NCI-H2171 treated with DMSO at 0.1 percent for 48 hours (cell line): ENCODE data around the gene LAMC3.

Experiments used
- DNase-seq: peaks from one replicate; lab custom pipeline; 2025; lab: John Stamatoyannopoulos, UW

Gene LAMC3

DNA sequence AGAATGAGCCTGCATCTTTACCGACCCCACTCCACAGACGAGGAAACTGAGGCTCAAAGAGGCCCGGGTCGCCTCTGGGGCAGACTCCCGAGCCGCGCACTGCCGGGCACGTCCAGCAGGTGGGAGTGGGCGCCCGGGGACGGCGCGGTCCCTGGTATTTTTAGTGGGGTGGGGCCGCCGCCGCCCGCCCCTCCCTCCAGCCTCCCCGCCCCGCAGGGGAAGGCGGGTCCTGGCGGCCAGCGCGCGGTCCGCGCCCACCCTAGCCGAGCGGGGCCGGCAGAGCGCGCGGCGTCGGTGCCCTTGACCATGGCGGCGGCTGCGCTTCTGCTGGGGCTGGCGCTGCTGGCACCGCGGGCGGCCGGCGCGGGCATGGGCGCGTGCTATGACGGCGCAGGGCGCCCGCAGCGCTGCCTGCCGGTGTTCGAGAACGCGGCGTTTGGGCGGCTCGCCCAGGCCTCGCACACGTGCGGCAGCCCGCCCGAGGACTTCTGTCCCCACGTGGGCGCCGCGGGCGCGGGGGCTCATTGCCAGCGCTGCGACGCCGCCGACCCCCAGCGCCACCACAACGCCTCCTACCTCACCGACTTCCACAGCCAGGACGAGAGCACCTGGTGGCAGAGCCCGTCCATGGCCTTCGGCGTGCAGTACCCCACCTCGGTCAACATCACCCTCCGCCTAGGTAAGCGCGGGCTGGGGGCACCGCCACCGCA lies at the start of gene LAMC3:
Gene LAMC3 (plus strand): TSS at position 266 of the 710 bp plus-strand sequence. CDS start 41 bp downstream, at position 307.
- DNase-seq, result peak; percentile 34

DNA sequence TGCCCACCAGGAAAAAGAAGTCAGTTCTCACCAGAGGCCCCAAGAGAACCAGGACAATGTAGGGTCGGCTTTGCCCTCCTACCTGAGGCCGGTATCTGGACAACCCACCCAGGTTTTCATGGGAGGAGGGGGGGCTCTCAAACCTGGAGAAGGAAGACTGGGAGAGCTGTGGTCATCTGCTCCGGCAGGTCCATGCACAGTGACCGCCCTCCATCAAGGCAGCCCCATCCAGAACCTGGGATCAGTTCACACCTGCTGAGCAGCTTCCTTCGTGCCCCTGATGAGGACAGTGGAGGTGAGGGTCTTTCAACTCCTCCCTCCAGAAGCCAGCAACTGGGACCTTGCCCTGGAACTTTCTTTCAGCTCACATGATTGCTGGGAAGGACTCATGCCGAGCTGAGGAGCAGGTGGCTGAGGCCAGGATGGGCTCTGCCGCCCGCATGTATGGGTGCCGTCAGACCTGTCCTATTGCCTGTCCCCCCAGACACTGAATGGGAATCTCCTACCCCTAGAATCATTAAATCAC lies 49.1 kb upstream of the LAMC3 start:
- no peak for DNase-seq

DNA sequence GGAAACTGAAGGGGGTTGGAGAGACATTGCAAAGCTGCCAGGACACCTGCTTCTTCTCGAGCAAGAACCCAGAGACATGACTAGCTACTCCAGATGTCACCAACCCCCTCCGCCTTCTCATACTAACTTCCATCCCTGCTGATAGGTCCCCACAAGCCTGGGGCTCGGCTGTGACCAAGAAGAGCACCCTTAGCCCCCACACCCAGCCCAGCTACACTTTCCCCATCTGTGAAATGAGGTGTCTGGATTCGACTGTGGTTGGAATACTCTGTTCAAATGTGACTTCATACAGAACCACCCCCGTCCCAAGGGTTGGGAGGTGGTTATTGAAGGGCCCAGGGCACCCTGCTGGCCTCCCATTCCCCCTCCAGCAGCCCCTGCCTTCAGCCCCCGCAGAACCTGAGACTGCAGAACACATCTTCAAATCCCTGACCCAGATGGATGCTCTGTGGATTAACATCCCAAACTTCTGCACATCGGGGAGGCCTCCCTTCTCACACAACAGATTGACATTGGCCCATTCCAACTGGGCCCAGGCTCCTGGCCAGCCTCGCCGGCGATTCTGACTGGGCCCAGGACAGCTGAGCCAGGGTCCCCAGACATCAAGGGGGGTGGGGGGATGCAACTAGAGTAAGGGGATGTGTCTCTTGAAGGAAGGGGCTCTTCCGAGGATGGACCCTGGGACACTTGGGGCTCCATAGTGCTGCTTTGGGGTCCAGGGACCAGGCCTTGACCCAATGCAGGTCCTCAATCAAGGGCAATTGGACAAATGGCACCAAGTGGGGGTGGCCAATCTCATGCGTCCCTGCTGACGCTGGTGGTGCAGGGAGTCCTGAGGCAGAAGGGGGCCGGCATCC lies 48.2 kb upstream of the LAMC3 start:
- no peak for DNase-seq

DNA sequence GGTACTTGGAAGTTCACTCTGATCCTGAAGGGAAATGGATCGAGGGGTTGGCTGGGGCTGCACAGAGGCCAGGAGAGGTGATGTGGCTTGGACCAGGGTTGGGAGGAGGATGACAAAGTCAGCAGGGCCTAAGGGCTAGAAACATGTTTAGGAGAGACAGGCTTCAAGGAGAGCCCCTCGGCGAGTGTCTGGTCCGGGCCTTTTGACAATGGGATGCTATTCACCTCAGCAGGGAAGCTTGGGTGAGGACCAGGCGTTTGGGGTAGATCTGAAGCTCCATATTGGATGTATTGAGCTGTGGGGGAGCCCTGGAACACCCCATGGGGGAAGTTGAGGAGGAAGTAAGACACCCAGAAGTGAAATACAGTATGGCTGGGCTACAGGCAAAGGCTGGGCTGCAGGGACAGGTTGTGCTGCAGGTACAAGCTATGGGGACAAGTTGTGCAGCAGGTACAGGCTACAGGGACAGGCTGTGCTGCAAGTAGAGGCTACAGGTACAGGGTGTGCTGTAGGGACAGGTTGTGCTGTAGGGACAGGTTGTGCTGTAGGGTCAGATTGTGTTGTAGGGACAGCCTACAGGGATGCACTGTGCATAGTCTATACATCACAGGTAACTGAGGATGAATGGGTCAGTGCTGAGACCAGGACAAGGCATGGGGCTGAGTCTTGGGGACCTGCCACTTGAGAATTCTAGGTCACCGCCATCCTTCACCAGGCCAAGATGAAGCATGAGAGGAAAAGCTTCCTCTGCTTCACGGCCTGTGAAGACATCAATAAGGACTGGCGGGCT lies 47.3 kb upstream of the LAMC3 start:
- no peak for DNase-seq

DNA sequence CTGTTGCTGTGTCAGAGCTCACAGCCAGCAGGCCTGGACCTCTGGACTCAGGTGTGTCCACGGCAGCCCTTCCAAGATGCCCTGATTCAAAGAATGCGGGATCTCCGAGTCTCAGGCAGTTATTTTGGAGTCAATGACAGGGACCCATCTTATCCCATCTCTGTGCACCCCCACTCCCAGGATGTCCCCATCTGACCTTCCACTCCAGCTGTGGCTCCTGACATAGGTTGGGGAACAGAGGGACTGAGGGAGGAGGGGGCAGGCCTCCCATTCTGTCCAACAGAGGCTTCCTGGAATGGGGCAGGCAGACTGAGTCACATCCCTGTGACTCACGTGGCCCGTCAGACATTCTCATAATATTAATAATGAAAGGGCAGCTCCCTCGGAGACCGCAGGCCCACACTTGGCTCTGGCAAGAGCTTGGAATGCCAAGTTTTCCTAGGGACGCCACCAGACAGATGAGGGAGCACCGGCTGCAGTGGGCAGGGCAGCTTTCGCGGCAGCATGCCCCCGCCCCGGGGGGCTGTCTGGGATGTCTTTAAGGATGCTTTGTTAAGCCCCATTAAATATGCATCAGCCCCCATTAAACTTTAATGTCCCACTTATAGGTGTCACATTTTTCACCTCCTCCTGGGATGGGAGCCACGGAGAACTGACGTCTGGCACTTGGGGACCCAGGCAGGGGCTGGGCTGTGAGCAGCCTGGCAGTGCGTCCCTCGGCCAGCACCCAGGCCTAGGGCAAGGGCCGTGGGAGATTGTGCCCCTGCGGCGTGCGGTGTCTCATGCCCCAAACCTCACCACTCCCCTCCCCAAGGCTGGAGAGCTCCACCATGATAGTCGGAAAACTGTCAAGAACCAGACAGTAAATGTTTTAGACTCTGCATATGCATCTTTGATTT lies 46.3 kb upstream of the LAMC3 start:
- no peak for DNase-seq

DNA sequence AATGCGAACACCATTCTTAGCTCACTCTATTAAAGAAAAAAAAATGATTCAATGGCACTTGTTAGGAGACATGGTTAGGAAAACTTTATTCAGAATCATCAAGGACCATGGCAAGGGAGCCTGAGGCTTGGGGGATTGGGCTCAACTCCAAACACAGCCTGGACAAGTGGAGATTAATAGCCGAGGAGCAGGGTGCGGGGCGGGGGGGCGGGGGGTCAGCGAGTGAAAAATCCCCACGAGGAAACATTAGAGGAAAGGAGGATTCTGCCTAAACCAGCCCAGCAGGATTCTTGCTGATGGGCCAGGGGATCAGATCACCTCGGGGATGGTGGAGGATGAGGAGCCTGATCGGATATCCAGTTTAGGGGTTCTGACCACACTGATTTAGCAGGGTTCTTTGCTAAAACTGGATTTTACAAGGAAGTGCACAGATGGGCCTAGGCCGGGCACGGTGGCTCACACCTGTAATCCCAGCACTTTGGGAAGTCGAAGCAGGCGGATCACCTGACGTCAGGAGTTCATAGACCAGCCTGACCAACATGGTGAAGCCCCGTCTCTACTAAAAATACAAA lies 45.6 kb upstream of the LAMC3 start:
- DNase-seq, result no peak

DNA sequence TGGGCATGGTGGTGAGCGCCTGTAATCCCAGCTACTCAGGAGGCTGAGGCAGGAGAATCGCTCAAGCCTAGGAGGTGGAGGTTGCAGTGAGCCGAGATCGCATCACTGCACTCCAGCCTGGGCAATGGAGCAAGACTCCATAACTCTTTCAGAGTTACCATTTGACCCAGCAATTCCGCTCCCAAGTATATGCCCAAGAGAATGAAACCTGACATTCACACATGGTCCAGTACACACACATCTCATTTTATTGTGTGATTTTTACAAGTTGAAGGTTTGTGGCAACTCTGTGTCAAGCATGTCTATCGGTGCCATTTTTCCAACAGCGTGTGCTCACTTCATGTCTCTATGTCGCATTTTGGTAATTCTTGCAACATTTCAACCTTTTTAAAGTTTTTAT lies 45.1 kb upstream of the LAMC3 start:
- no peak for DNase-seq

DNA sequence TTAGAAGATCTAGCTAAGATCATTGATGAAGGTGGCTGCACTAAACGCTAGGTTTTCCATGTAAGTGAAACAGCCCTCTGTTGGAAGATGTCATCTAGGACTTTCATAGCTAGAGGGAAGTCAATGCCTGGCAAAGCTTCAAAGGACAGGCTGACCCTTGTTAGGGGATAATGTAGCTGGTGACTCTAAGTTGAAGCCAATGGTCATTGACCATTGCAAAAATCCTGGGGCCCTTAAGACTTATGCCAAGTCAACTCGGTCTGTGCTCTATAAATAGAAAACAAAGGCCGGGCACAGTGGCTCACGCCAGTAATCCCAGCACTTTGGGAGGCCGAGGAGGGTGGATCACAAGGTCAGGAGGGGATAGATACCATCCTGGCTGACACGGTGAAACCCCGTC lies 43.3 kb upstream of the LAMC3 start:
- DNase-seq, result no peak

DNA sequence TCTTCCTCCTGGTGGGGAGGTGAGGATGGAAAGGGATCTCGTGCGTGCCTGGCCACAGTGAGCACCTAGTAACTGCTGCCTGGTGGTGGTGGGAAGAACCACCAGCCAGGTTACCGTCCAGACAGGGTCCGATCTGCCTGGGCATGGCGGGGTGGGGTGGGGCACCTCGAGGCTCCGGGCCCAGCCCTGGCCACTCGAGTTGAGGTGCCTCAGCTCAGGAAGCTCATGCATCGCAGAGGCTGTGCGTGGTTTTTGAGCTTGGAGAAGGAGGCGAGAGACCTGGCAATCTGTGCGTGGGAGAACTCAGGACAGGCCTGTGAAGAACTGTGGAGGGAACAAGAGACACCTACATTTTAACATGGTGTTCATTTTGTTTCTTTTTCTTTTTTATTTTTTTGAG lies 38.9 kb upstream of the LAMC3 start:
- DNase-seq, result no peak

DNA sequence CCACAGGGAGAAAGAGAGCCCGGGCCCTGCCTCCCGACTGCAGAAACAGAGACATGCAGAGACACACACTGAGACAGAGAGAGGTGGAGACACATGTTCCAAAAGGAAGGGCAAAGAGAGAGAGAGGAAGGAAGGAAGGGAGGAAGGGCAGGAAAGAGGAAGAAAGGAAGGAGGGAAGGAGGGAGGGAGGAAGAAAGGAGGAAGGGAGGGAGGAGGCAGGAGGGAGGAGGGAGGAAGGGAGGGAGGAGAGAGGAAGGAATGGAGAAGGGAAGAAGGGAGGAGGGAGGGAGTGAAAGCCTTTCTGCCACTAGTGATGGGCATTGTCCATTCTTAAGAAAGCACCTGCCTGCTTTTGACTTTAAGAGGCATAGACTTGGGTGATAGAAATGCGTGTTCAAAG lies 38.1 kb upstream of the LAMC3 start:
- DNase-seq, result no peak

DNA sequence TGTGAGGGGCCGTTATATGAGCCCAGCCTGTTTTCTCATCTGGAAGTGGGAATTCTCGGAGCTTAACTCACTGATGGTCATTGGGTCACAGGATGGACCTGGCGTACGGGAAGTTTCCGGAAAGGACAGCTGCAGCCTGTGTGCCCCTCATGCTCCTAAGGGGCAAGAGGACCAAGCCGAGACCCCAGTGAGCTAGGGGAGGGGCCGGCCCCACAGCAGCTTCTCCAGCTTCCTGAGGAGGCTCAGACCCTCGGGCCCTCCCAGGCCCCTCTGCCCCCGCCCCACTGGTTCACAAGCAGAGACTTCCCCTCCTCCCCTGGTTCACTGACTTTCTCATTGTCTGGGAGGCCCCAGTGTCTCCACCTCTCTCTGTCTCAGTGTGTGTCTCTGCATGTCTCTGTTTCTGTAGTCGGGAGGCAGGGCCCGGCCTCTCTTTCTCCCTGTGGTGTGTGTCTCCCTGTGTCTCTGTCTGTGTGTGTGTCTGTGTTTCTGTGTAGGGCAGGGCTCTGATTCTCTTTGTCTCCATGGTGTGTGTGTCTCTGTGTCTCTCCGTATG lies 37.6 kb upstream of the LAMC3 start:
- DNase-seq, result no peak

DNA sequence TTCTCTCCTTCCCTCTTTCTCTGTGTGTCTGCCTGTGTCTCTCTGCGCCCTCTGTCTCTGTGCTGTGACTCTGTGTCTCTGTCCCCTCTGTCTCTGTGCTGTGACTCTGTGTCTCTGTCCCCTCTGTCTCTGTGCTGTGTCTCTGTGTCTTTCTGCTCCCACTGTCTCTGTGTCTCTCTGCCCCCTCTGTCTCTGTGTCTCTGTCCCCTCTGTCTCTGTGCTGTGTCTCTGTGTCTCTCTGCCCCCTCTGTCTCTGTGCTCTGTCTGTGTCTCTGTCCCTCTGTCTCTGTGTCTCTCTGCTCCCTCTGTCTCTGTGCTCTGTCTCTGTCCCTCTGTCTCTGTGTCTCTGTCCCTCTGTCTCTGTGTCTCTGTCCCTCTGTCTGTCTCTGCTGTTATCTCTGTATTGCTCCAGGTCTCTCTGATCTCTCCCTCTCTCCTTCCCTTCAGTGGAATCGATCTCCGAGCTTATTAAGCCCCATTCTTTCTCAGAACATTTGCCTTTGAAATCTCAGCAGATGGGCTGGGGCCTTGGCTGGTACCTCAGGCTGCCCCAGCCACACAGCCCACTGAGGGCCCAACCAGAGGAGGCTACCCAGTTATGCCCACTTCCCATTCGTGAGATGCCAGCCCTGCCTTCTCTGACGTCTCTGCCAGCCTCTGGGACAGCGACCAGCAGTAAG lies 36.6 kb upstream of the LAMC3 start:
- DNase-seq, result no peak

DNA sequence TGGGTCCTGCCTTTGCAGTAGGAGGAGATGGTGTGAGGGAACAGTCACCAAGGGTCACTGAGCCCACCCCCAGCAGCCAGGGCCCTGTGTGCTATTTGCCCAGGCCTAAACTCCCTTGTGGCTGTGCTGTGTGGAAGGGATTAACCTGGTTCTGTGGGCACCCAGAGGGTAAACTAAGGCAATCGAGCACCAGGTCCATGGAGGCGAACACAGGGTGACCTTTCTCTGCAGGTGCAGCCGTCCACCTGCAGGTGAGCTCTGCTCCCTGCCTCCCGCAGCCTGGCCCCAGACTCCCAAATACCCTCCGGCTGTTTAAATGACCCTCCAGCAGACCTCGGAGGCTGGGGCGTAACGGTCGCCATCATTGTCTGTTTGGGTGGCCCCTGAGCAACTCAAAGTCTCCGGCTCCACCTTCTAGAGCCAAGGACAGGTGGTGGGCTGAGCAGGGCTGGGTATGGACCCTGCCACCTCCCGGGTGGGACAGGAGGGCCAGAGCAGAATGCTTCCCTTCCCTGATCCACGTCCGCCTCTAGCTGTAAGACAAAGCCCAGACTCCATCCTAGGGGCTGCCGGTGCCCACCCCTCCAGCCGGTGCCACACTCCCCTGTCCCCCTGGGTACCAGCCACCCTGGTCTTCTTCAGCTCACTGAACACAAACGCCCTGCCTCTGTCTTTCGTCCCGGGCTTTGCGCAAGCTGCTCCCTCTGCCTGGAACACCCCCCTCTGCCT lies 35.9 kb upstream of the LAMC3 start:
- DNase-seq, result no peak

DNA sequence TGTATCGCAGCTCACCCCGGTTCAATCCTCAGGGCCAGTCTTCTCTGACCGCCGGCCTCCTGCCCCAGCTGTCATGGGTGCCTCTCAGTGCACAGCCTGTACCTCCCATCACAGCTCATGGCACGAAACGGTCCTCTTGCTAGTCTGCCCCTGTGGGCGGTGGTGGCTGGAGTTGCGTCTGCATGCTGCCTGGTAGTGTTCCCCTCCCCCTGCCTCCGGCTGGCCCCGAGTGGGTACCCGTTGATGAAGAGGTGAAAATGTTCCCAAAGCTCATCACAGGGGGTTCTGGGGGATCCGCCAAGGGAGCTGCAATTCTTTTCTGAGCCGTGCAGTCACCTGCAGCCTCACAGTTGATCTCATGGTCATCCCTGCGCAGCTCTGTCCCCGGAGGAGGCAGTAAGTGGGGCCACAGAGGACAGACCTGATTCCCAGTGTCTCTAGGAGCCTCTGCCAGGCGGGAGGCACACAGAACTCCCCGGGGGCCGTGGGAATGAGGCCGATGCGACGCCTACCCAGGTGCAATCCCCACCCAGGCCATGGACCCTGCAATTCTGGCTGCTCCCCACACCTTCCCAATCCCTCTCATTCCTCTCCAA lies 35.2 kb upstream of the LAMC3 start:
- no peak for DNase-seq

DNA sequence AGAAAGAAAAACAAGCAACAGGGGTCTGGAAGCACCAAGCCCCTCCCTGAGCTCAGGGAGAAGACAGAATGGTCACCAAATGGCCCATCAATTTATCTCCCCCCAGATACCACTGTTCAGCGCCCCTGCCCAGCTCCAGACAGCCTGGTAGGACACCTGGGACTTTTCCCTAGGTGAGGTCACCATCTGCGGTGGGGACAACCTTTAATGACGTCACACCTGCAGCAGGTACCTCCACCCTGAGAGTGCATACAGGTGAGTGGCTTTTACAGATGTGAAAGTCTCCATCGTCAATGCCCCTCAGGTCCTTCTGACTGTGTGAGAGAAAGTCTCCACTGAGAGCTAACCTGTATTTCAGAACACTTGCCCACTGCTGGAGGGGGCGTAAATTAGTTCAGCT lies 34.3 kb upstream of the LAMC3 start:
- no peak for DNase-seq

DNA sequence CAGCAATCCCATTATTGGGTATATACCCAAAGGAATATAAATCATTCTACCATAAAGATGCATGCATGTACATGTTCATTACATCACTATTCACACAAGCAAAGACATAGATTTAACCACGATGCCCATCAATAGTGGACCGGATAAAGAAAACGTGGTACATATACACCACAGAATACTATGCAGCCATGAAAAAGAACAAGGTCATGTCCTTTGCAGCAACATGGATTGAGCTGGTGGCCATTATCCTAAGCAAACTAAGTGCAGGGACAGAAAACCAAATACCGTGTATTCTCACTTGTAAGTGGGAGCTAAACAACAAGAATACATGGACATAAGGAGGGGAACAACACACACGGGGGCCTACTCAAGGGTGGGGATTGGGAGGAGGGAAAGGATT lies 33.8 kb upstream of the LAMC3 start:
- no peak for DNase-seq

DNA sequence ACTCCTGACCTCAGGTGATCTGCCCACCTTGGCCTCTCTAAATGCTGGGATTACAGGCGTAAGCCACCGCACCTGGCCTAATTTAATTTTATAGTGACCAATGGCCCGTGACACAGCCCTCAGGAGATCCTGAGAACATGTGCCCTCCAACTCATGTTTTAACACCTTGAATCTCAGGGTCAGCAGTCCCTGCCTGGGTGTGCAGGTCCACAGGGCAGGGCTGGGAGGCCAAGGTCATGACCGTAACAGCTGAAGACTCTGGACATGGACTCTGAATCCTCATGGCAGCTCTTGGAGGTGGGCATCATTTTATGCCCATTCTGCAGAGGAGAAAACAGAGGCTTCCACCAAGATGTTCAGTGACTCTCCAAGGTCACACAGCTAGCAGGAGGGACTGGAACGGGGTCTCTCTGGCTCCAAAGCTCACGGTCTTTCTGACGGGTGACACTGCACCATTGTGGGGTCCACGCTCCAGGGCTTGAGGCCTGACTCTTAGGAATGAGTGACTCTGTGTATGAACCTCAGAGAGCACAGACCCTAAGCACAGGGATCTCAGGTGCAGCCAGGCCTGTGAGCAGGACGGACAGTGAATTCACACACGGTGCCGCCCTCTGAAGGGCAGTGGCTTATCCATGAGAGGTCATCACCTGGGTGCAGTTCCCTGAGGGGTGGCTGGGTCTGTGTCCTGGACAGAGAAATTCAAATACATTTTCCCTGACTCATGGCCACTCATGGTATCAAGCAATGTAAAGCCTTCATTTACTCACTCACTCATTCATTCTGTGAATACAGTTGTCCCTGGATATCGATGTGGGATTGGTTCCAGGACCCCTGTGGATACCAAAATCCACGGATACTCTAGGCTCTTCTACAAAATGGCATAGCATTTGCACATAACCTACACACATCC lies 32.8 kb upstream of the LAMC3 start:
- DNase-seq, result no peak

DNA sequence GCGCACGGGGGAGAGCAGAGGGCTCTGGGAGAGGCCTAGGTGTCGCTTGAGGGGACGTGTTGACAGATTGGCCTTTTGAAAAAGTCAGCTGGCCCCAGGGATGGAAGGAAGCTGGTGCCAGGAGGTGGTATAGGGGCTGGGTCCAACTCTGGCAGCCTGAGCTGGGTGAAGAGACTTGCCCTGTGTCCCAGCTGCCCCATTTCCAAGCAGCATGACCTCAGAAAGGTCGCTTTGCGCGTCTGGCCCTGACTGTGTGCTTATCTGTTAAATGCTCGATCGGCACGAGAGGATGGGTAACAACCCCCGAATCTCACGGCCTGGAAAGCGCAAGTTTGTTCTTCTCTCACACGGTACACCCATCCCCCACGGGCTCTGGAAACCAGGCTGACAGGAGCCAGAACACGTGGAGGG lies 31.2 kb upstream of the LAMC3 start:
- no peak for DNase-seq
